A549 (cell line): ENCODE data around the gene CHCT1. TPM values are rescaled to one million over a fixed set of nuclear protein-coding genes. Genes with fewer than 3 reads are reported as not detected.

Experiments used
- ATAC-seq, 2 experiments: fragments of 200-7000 bp in 1 of 2; fragments of >200 bp in 1 of 2; cut with Nextera tagmentation in 1 of 2; cut with Tn5 transposase in 1 of 2; 3 replicates each; pipeline versions ENCODE4 v1.8.0 to v1.9.1; 2018 to 2020; ENCODE audit warnings: mild to moderate bottlenecking in 1 of 2, moderate library complexity in 1 of 2
- CTCF ChIA-PET: fragments of 300-600 bp; sonication (Branson Sonifier 250); formaldehyde crosslinking; extraction: SDS; loops from one replicate; lab custom pipeline; 2021; ENCODE audit warnings: antibody characterized with exemption, inconsistent platforms; lab: Yijun Ruan, JAX
- POLR2A ChIA-PET: fragments of 350-600 bp; formaldehyde crosslinking; extraction: SDS; loops from one replicate; lab custom pipeline; 2021; ENCODE audit warnings: antibody characterized with exemption, inconsistent platforms; lab: Yijun Ruan, JAX
- DNase-seq, 2 experiments: peaks; one replicate each; pipeline versions ENCODE4 v3.0.0 to v3.0.0-alpha.2; 2011 to 2016; ENCODE audit warnings: low read depth in 1 of 2, low spot score in 1 of 2
- FAIRE-seq: peaks from 2 replicates; lab custom pipeline; 2011; peaks lifted over from hg19 to GRCh38; lab: Jason Lieb, UNC
- H3K27ac ChIP-seq, 2 experiments: fragments of >200 bp; sonication (Bioruptor Twin); formaldehyde crosslinking; 3 replicates each; pipeline ENCODE4 v1.5.1; 2016 to 2017
- H3K4me1 ChIP-seq: fragments of >200 bp; sonication (Bioruptor Twin); formaldehyde crosslinking; 3 replicates; pipeline ENCODE4 v1.6.1; 2016
- H3K4me2 ChIP-seq: fragments of >200 bp; sonication (Bioruptor Twin); formaldehyde crosslinking; 3 replicates; pipeline ENCODE4 v1.6.1; 2016
- H3K4me3 ChIP-seq: fragments of >200 bp; sonication (Bioruptor Twin); formaldehyde crosslinking; 3 replicates; pipeline ENCODE4 v1.5.1; 2016
- H3K9me3 ChIP-seq: fragments of >200 bp; sonication (Bioruptor Twin); formaldehyde crosslinking; 3 replicates; pipeline ENCODE4 v1.6.1; 2016
- BHLHE40 ChIP-seq: IDR thresholded peaks from 2 replicates; pipeline ENCODE4 v1.6.1; 2012; ENCODE audit warnings: low read depth, low read length, inconsistent platforms
- CBX8 ChIP-seq: fragments of 200-600 bp; sonication (generic); IDR thresholded peaks from 2 replicates; pipeline ENCODE4 v1.6.1; 2016
- CEBPB ChIP-seq, 2 experiments: fragments of >200 bp in 1 of 2; sonication (Bioruptor Twin) in 1 of 2; formaldehyde crosslinking in 1 of 2; IDR thresholded peaks; 2 replicates each; pipeline ENCODE4 v1.6.1; 2012 to 2016
- CHD2 ChIP-seq: fragments of 150-350 bp; IDR thresholded peaks from 2 replicates; pipeline ENCODE4 v1.6.1; 2014; ENCODE audit warnings: low read length; ENCODE audit not compliant: partially characterized antibody
- CHD4 ChIP-seq: fragments of 200-600 bp; sonication (generic); IDR thresholded peaks from 2 replicates; pipeline ENCODE4 v1.6.1; 2016; ENCODE audit warnings: antibody characterized with exemption, mild to moderate bottlenecking, borderline replicate concordance
- ELK1 ChIP-seq: fragments of 150-350 bp; IDR thresholded peaks from 2 replicates; pipeline ENCODE4 v1.6.1; 2014; ENCODE audit warnings: low read depth, mild to moderate bottlenecking, low read length
- EP300 ChIP-seq, 2 experiments: fragments of >200 bp; sonication (Bioruptor Twin); formaldehyde crosslinking; IDR thresholded peaks; 2 replicates in 1 of 2; 3 replicates in 1 of 2; pipeline ENCODE4 v1.6.1; 2016 to 2017
- HMGXB4 ChIP-seq: fragments of 250-450 bp; sonication (Bioruptor Pico); IDR thresholded peaks from 2 replicates; pipeline ENCODE4 v1.5.0; 2021; ENCODE audit warnings: mild to moderate bottlenecking, moderate library complexity, borderline replicate concordance
- JUN ChIP-seq, 2 experiments: fragments of >200 bp; sonication (Bioruptor Twin); formaldehyde crosslinking; IDR thresholded peaks; 2 replicates in 1 of 2; 3 replicates in 1 of 2; pipeline ENCODE4 v1.6.1; 2016 to 2017
- MAFK ChIP-seq: fragments of 450-650 bp; IDR thresholded peaks from 2 replicates; pipeline ENCODE4 v1.6.1; 2014; ENCODE audit not compliant: partially characterized antibody
- MAZ ChIP-seq: fragments of 150-350 bp; IDR thresholded peaks from 2 replicates; pipeline ENCODE4 v1.6.1; 2014; ENCODE audit warnings: antibody characterized with exemption, low read depth, low read length, borderline replicate concordance
- NPAS2 ChIP-seq: fragments of 250-450 bp; sonication (Bioruptor Pico); IDR thresholded peaks from 2 replicates; pipeline ENCODE4 v1.8.0; 2022; ENCODE audit warnings: mild to moderate bottlenecking, moderate library complexity, borderline replicate concordance
- PBX3 ChIP-seq: IDR thresholded peaks from 2 replicates; pipeline ENCODE4 v1.6.1; 2012
- RAD21 ChIP-seq, 2 experiments: fragments of >200 bp in 1 of 2; sonication (Bioruptor Twin) in 1 of 2; formaldehyde crosslinking in 1 of 2; IDR thresholded peaks in 1 of 2; conservative IDR thresholded peaks in 1 of 2; 2 replicates in 1 of 2; 3 replicates in 1 of 2; pipeline ENCODE4 v1.6.1; 2012 to 2018; ENCODE audit warnings: inconsistent platforms in 1 of 2
- RARB ChIP-seq: fragments of 250-450 bp; sonication (Bioruptor Pico); IDR thresholded peaks from 2 replicates; pipeline ENCODE4 v1.8.0; 2021; ENCODE audit warnings: mild to moderate bottlenecking, moderate library complexity
- REST ChIP-seq: fragments of 200-600 bp; sonication (generic); IDR thresholded peaks from 2 replicates; pipeline ENCODE4 v1.6.1; 2016; ENCODE audit warnings: antibody characterized with exemption, mild to moderate bottlenecking, moderate library complexity
- SMC3 ChIP-seq: fragments of >200 bp; sonication (Bioruptor Twin); formaldehyde crosslinking; IDR thresholded peaks from 3 replicates; pipeline ENCODE4 v1.6.1; 2018; ENCODE audit warnings: inconsistent platforms
- TFCP2L1 ChIP-seq: fragments of 250-450 bp; sonication (Bioruptor Pico); IDR thresholded peaks from 2 replicates; pipeline ENCODE4 v1.5.0; 2021; ENCODE audit warnings: mild to moderate bottlenecking
- ZC3H11A ChIP-seq: fragments of 450-650 bp; IDR thresholded peaks from 2 replicates; pipeline ENCODE4 v1.6.1; 2014; ENCODE audit warnings: antibody characterized with exemption, mild to moderate bottlenecking
- ZNF302 ChIP-seq: fragments of 250-450 bp; sonication (Bioruptor Pico); IDR thresholded peaks from 2 replicates; pipeline ENCODE4 v1.9.0; 2021; ENCODE audit warnings: inconsistent platforms, mild to moderate bottlenecking, moderate library complexity
- ZSCAN20 ChIP-seq: fragments of 250-450 bp; sonication (Bioruptor Pico); IDR thresholded peaks from 2 replicates; pipeline ENCODE4 v1.8.0; 2022; ENCODE audit warnings: mild to moderate bottlenecking, moderate library complexity
- WGBS: methylation state at CpG from one replicate; pipeline ENCODE4 v1.1.6; 2017; ENCODE audit errors: missing lambda C conversion rate; 5-methylcytosine and 5-hydroxymethylcytosine counted together
- polyA plus RNA-seq, 4 experiments: library from polyadenylated mRNA; depleted of rRNA in 3 of 4; stranded (reverse); fragments of >200 nt; fragmentation: RNase III in 1 of 4; extraction: RNeasy Plus Mini Kit Qiagen cat#74134 plus additional on column Dnase treatment in 1 of 4; gene quantifications; 2 replicates in 3 of 4; 3 replicates in 1 of 4; pipeline ENCODE4 v1.2.3, GENCODE V29; 2011 to 2017
- TF ChIP-seq, protein P1 (sequence below): fragments of >200 bp; sonication (Bioruptor Twin); formaldehyde crosslinking; IDR thresholded peaks from 3 replicates; pipeline ENCODE4 v1.6.1; 2016
- TF ChIP-seq, protein P2 (sequence below): fragments of >200 bp; sonication (Bioruptor Twin); formaldehyde crosslinking; IDR thresholded peaks from 2 replicates; pipeline ENCODE4 v1.6.1; 2016
- TF ChIP-seq, protein P3 (sequence below): fragments of >200 bp; sonication (Bioruptor Twin); formaldehyde crosslinking; IDR thresholded peaks from 3 replicates; pipeline ENCODE4 v1.5.1; 2016

CHCT1 gene
- polyA plus RNA-seq, 2 of the 4 experiments (the other 2 are of a cell fraction), result 0.10 TPM; not detected in 1

GRCh38 chr17:60451071-60451470 is 28.8 kb downstream of the CHCT1 start:
- no peak overlapping the region for H3K27ac ChIP-seq
- peak; percentile 93 for FAIRE-seq
- no peaks in the 10 kb centered on the region for H3K9me3 ChIP-seq
- TF ChIP-seq CBX8, result no peak
- TF ChIP-seq, protein P1, sequence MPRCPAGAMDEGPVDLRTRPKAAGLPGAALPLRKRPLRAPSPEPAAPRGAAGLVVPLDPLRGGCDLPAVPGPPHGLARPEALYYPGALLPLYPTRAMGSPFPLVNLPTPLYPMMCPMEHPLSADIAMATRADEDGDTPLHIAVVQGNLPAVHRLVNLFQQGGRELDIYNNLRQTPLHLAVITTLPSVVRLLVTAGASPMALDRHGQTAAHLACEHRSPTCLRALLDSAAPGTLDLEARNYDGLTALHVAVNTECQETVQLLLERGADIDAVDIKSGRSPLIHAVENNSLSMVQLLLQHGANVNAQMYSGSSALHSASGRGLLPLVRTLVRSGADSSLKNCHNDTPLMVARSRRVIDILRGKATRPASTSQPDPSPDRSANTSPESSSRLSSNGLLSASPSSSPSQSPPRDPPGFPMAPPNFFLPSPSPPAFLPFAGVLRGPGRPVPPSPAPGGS, result no peak
- no peak for TF ChIP-seq REST
- no peak for TF ChIP-seq ZNF302 (CRISPR knock-in tag)
- no peak for TF ChIP-seq CHD4
- TF ChIP-seq CHD2, result no peak
- TF ChIP-seq PBX3, result no peak
- no peak for TF ChIP-seq TFCP2L1 (CRISPR knock-in tag)
- TF ChIP-seq RAD21 (conservative IDR thresholded peaks at IDR 0.05 in 1 of 2, IDR thresholded peaks at IDR 0.05 in 1 of 2), result no peak
- no peak for TF ChIP-seq ZSCAN20
- TF ChIP-seq HMGXB4 (CRISPR knock-in tag), result no peak
- TF ChIP-seq JUN (IDR thresholded peaks at IDR 0.05), result no peak
- TF ChIP-seq, protein P2, sequence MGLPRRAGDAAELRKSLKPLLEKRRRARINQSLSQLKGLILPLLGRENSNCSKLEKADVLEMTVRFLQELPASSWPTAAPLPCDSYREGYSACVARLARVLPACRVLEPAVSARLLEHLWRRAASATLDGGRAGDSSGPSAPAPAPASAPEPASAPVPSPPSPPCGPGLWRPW, result no peak
- no peak for TF ChIP-seq ELK1
- TF ChIP-seq SMC3, result no peak
- TF ChIP-seq, all 56 proteins: peak for 0
- WGBS, result 89% methylated on average over 1 of the region's 1 CpG
- no peak for ATAC-seq
- no peak overlapping the region for H3K4me3 ChIP-seq
- H3K4me2 ChIP-seq, result no peak overlapping the region
- ChIA-PET POLR2A (no interaction called here), CTCF (no interaction called here)
- no peaks in the 10 kb centered on the region for H3K4me1 ChIP-seq
- DNase-seq, result no peak

- no peak for FAIRE-seq
- no peak overlapping the region for H3K4me2 ChIP-seq
- CTCF ChIA-PET, result no interaction called here
- POLR2A ChIA-PET, result interaction anchor here (0.5 kb wide), 1 partner anchor 13 kb away, joined by 3 read pairs; no protein-coding TSS in a partner anchor
- H3K4me3 ChIP-seq, result no peak overlapping the region
- ATAC-seq, result no peak
- no peak for DNase-seq
- no peaks in the 10 kb centered on the region for H3K4me1 ChIP-seq
- H3K9me3 ChIP-seq, result peaks cover under 1% of the 10 kb centered on the region; the same call in 1 of the 3 replicates
- no peak overlapping the region for H3K27ac ChIP-seq
- TF ChIP-seq MAZ, result no peak
- TF ChIP-seq, protein P3, sequence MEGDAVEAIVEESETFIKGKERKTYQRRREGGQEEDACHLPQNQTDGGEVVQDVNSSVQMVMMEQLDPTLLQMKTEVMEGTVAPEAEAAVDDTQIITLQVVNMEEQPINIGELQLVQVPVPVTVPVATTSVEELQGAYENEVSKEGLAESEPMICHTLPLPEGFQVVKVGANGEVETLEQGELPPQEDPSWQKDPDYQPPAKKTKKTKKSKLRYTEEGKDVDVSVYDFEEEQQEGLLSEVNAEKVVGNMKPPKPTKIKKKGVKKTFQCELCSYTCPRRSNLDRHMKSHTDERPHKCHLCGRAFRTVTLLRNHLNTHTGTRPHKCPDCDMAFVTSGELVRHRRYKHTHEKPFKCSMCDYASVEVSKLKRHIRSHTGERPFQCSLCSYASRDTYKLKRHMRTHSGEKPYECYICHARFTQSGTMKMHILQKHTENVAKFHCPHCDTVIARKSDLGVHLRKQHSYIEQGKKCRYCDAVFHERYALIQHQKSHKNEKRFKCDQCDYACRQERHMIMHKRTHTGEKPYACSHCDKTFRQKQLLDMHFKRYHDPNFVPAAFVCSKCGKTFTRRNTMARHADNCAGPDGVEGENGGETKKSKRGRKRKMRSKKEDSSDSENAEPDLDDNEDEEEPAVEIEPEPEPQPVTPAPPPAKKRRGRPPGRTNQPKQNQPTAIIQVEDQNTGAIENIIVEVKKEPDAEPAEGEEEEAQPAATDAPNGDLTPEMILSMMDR, result no peak
- no peak for TF ChIP-seq HMGXB4 (CRISPR knock-in tag)
- TF ChIP-seq BHLHE40, result no peak
- no peak for TF ChIP-seq EP300 (IDR thresholded peaks at IDR 0.05)
- no peak for TF ChIP-seq ZC3H11A
- TF ChIP-seq MAFK, result no peak
- no peak for TF ChIP-seq ZSCAN20
- TF ChIP-seq, protein P2, result no peak
- TF ChIP-seq NPAS2 (CRISPR knock-in tag), result no peak
- TF ChIP-seq RARB, result no peak
- no peak for TF ChIP-seq CEBPB (IDR thresholded peaks at IDR 0.05)
These were observed 29.7 kb downstream of the CHCT1 start for GRCh38 chr17:60451965-60452364.
